Liver (tissue), 9 donors: ENCODE measurements around the gene FADS3. TPM values are rescaled to one million over a fixed set of nuclear protein-coding genes. Genes with fewer than 3 reads are reported as not detected.

Experiments
- DNase-seq: peaks from one replicate; pipeline ENCODE4 v3.0.0-alpha.2; 2017; ENCODE audit warnings: low spot score
- H3K27ac ChIP-seq, 2 donors: one replicate each; pipeline ENCODE4 v1.7.0; 2013; ENCODE audit warnings: inconsistent platforms in 2 of 2, low read length in 2 of 2, control low read depth in 1 of 2, low read depth in 1 of 2, mild to moderate bottlenecking in 1 of 2
- H3K27me3 ChIP-seq, 4 donors: one replicate each; pipeline versions ENCODE4 v1.6.1 to v1.7.0; 2013; ENCODE audit warnings: low read length in 3 of 4, inconsistent platforms in 1 of 4, mild to moderate bottlenecking in 1 of 4, moderate library complexity in 1 of 4; ENCODE audit not compliant: control insufficient read depth in 4 of 4, insufficient read depth in 4 of 4
- H3K36me3 ChIP-seq, 4 donors: one replicate each; pipeline versions ENCODE4 v1.6.1 to v1.7.0; 2013; ENCODE audit warnings: low read length in 3 of 4, mild to moderate bottlenecking in 3 of 4, low read depth in 1 of 4, moderate library complexity in 1 of 4; ENCODE audit not compliant: control insufficient read depth in 4 of 4, insufficient read depth in 3 of 4
- H3K4me1 ChIP-seq, 4 donors: one replicate each; pipeline versions ENCODE4 v1.6.1 to v1.7.0; 2013; ENCODE audit warnings: low read length in 3 of 4, mild to moderate bottlenecking in 3 of 4, moderate library complexity in 1 of 4; ENCODE audit not compliant: control insufficient read depth in 4 of 4, insufficient read depth in 4 of 4
- H3K4me3 ChIP-seq, 3 donors: one replicate each; pipeline versions ENCODE4 v1.6.1 to v1.7.0; 2013; ENCODE audit warnings: low read length in 3 of 3, control low read depth in 1 of 3, low read depth in 1 of 3, mild to moderate bottlenecking in 1 of 3
- H3K9ac ChIP-seq, 2 donors: one replicate each; pipeline ENCODE4 v1.7.0; 2013; ENCODE audit warnings: low read length in 2 of 2, mild to moderate bottlenecking in 2 of 2, moderate library complexity in 2 of 2, control low read depth in 1 of 2, low read depth in 1 of 2
- H3K9me3 ChIP-seq, 4 donors: one replicate each; pipeline versions ENCODE4 v1.6.1 to v1.7.0; 2013; ENCODE audit warnings: low read length in 3 of 4; ENCODE audit not compliant: control insufficient read depth in 4 of 4
- EGR1 ChIP-seq, 2 donors: IDR thresholded peaks; 2 replicates each; pipeline ENCODE4 v1.6.1; 2016 to 2018; ENCODE audit warnings: antibody characterized with exemption in 2 of 2, low read depth in 2 of 2
- FOXA1 ChIP-seq: IDR thresholded peaks from 2 replicates; pipeline ENCODE4 v1.6.1; 2016; ENCODE audit warnings: antibody characterized with exemption
- FOXA2 ChIP-seq: IDR thresholded peaks from 2 replicates; pipeline ENCODE4 v1.6.1; 2016; ENCODE audit warnings: antibody characterized with exemption
- GABPA ChIP-seq, 2 donors: IDR thresholded peaks in 1 of 2; conservative IDR thresholded peaks in 1 of 2; 2 replicates each; pipeline ENCODE4 v1.6.1; 2016; ENCODE audit warnings: antibody characterized with exemption in 2 of 2, mild to moderate bottlenecking in 1 of 2, moderate library complexity in 1 of 2
- HNF4A ChIP-seq, 2 donors: conservative IDR thresholded peaks; 2 replicates each; pipeline ENCODE4 v1.6.1; 2016; ENCODE audit warnings: antibody characterized with exemption in 2 of 2, mild to moderate bottlenecking in 2 of 2
- JUND ChIP-seq, 2 donors: IDR thresholded peaks; 2 replicates each; pipeline ENCODE4 v1.6.1; 2016; ENCODE audit warnings: antibody characterized with exemption in 2 of 2
- NR2F2 ChIP-seq: IDR thresholded peaks from 2 replicates; pipeline ENCODE4 v1.6.1; 2016; ENCODE audit warnings: antibody characterized with exemption
- RAD21 ChIP-seq, 2 donors: IDR thresholded peaks; 2 replicates each; pipeline ENCODE4 v1.6.1; 2016; ENCODE audit warnings: antibody characterized with exemption in 2 of 2, mild to moderate bottlenecking in 2 of 2
- RXRA ChIP-seq, 2 donors: IDR thresholded peaks; 2 replicates each; pipeline ENCODE4 v1.6.1; 2017 to 2018; ENCODE audit warnings: antibody characterized with exemption in 2 of 2, mild to moderate bottlenecking in 1 of 2
- SP1 ChIP-seq: IDR thresholded peaks from 2 replicates; pipeline ENCODE4 v1.6.1; 2018; ENCODE audit warnings: antibody characterized with exemption, mild to moderate bottlenecking
- YY1 ChIP-seq: IDR thresholded peaks from 2 replicates; pipeline ENCODE4 v1.6.1; 2016; ENCODE audit warnings: antibody characterized with exemption, mild to moderate bottlenecking
- WGBS: extraction: QIAGEN DNeasy Blood & Tissue Kit; methylation state at CpG from one replicate; pipeline ENCODE4 v1.1.7; 2013; 5-methylcytosine and 5-hydroxymethylcytosine counted together
- polyA plus RNA-seq, 2 donors: library from polyadenylated mRNA; stranded (reverse) in 1 of 2; unstranded in 1 of 2; fragments of 200-250 nt in 1 of 2; fragments of >200 nt in 1 of 2; fragmentation: Nextera tagmentation in 1 of 2; extraction: Ambion mirVana in 1 of 2; gene quantifications; one replicate each; pipeline versions ENCODE4 v1.2.1 to v1.2.3, GENCODE V29; 2013 to 2015
- total RNA-seq, 2 donors: library from RNA; depleted of rRNA; stranded (reverse); fragments of >200 nt; gene quantifications; one replicate each; pipeline ENCODE4 v1.2.3, GENCODE V29; 2014
- TF ChIP-seq, protein P1 (sequence below): fragments of 150-350 bp; IDR thresholded peaks from 2 replicates; pipeline ENCODE4 v1.5.1; 2017; ENCODE audit warnings: improper control_type of control experiment, low read depth, low read length; ENCODE audit not compliant: missing input control
- TF ChIP-seq, protein P2 (sequence below): IDR thresholded peaks from 2 replicates; pipeline ENCODE4 v1.6.1; 2016; ENCODE audit warnings: antibody characterized with exemption
- TF ChIP-seq, protein P3 (sequence below): IDR thresholded peaks from 2 replicates; pipeline ENCODE4 v1.6.1; 2016; ENCODE audit warnings: antibody characterized with exemption, mild to moderate bottlenecking
- donor health status: healthy.
- donor health status: healthy.
- donor health status: healthy.
- donor health status: healthy.
- donor health status: healthy.

Gene FADS3
- total and polyA plus RNA-seq, 4 donors = 8.3 to 13.6 (median 10.3) TPM

DNA sequence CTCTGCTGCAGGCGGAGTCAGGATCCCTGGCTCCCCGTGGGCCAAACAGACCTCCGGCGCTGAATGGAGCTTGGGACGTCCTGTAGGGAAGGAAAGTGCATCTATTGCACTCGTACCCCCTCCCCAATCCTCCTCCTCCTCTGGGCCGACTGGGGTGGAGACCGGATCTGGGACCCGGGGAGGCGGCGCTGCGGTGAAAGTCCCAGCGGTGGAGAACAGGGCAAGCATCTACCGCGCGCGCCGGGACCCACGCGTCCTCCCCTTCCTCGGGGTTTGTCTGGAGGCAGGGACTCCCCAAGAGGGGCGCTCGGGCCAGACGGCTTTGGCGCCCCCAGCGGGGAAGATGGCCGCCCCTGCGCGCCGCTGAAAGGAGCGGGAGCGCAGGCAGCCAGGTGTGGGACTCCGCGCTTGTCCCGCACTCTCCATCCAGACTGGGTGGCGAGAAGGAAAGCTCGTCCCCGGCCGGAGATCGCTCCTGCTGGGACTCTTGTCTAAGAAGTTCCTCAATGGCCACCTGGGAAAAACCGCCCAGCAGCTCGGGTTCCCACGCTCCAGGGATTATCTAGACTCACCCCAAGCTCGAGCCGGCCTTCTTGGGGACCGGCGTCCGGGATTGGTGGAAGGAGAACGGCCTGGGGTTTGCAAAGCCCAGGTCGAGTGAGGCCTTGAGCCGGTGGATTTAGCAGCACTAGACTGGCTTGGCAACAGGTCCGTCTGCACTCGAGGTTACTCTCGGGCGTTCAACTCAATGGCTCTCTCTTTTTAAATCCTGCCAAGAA lies 62.5 kb downstream of the FADS3 start:
- H3K9me3 ChIP-seq = no peaks in the 10 kb centered on the region
- H3K9ac ChIP-seq = peak overlapping the region in 1 of 2 donors; percentile 48
- no peaks in the 10 kb centered on the region for H3K36me3 ChIP-seq
- H3K4me3 ChIP-seq = peak overlapping the region; percentile 67 to 75 (median 70)
- peak; percentile 82 to 97 for TF ChIP-seq RXRA (IDR thresholded peaks at IDR 0.05)
- peak; percentile 63 for TF ChIP-seq YY1
- no peak for TF ChIP-seq FOXA2
- H3K27ac ChIP-seq = peak overlapping the region; percentile 83 to 88
- peaks cover 10 to 59% (median 51%) of the 10 kb centered on the region in 4 donors for H3K4me1 ChIP-seq
- no peaks in the 10 kb centered on the region for H3K27me3 ChIP-seq
- WGBS = 2% methylated on average over 55 of the region's 55 CpGs
- DNase-seq = peak; percentile 62

DNA sequence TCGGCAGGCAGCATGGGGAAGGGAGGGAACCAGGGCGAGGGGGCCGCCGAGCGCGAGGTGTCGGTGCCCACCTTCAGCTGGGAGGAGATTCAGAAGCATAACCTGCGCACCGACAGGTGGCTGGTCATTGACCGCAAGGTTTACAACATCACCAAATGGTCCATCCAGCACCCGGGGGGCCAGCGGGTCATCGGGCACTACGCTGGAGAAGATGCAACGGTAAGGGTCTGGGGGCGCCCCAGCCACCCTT lies 63.0 kb downstream of the FADS3 start:
- Histone ChIP-seq H3K9me3 (no peaks in the 10 kb centered on the region), H3K36me3 (no peaks in the 10 kb centered on the region), H3K9ac (peak overlapping the region in 1 of 2 donors; percentile 42), H3K4me3 (peak overlapping the region; percentile 63 to 75 (median 70)), H3K27me3 (no peaks in the 10 kb centered on the region), H3K4me1 (peaks cover 10 to 59% (median 51%) of the 10 kb centered on the region in 4 donors), H3K27ac (peak overlapping the region; percentile 83 to 88)
- under 1% methylated on average over 16 of the region's 16 CpGs for WGBS
- no peak for TF ChIP-seq EGR1 (IDR thresholded peaks at IDR 0.05; ENCODE audit: low read depth in 2 of 2)
- no peak for TF ChIP-seq JUND (IDR thresholded peaks at IDR 0.05)
- TF ChIP-seq RXRA (IDR thresholded peaks at IDR 0.05) = peak in 1 of 2 donors; percentile 3
- DNase-seq = no peak

DNA sequence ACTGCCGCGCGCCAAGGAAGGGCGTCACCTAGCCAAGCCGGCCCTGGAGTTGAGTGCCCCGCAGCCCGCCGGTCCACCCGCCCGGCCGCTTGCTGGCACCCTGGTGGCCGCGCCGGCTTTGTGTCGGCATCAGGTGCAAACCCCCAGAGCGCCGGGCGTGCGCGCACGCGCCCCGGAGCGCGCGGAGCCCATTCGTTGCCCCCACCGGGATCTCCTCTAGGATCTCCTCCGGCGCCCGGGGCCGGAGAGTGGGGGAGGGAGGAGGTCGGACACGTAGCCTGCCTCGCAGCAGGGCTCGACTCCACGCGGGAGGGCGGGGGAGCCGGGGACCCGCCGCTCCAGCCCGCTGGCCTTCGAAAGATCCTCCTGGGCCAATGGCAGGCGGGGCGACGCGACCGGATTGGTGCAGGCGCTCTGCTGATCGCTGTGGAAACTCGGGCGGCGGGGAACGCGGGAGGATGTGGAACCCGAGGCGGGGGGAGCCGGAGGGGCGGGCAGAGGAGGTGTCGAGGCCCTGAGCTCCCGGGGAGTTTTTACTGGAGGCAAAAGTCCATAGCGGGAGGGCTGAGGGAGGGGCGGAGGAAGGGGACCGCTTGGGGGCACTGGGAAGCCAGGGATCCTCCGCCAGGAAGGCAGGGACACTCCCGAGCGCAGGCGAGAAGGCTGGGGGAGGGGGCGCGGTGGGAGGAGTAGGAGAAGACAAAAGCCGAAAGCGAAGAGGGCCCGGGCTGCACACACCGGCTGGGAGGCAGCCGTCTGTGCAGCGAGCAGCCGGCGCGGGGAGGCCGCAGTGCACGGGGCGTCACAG lies 63.6 kb downstream of the FADS3 start, which contains the start of gene FADS2:
Gene FADS2, plus strand, starts transcription at position 730 of the 808 bp plus-strand sequence. CDS start 91 bp downstream, outside the sequence.
- peak within 1 kb of the TSS; percentile 67 to 75 (median 70) for H3K4me3 ChIP-seq
- no peaks in the 10 kb centered on the region for H3K9me3 ChIP-seq
- WGBS = under 1% methylated on average over 83 of the region's 83 CpGs
- no peaks in the 10 kb centered on the region for H3K36me3 ChIP-seq
- peak within 1 kb of the TSS in 1 of 2 donors; percentile 48 for H3K9ac ChIP-seq
- TF ChIP-seq NR2F2 = no peak
- peak; percentile 39 for TF ChIP-seq SP1
- TF ChIP-seq, protein P1, sequence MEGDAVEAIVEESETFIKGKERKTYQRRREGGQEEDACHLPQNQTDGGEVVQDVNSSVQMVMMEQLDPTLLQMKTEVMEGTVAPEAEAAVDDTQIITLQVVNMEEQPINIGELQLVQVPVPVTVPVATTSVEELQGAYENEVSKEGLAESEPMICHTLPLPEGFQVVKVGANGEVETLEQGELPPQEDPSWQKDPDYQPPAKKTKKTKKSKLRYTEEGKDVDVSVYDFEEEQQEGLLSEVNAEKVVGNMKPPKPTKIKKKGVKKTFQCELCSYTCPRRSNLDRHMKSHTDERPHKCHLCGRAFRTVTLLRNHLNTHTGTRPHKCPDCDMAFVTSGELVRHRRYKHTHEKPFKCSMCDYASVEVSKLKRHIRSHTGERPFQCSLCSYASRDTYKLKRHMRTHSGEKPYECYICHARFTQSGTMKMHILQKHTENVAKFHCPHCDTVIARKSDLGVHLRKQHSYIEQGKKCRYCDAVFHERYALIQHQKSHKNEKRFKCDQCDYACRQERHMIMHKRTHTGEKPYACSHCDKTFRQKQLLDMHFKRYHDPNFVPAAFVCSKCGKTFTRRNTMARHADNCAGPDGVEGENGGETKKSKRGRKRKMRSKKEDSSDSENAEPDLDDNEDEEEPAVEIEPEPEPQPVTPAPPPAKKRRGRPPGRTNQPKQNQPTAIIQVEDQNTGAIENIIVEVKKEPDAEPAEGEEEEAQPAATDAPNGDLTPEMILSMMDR = no peak
- peak in 1 of 2 donors; percentile 18 for TF ChIP-seq RAD21 (IDR thresholded peaks at IDR 0.05)
- TF ChIP-seq RXRA (IDR thresholded peaks at IDR 0.05) = peak; percentile 4 to 51
- TF ChIP-seq FOXA1 = no peak
- peak in 1 of 2 donors; percentile 76 for TF ChIP-seq GABPA (IDR thresholded peaks at IDR 0.05 in 1 of 2, conservative IDR thresholded peaks at IDR 0.05 in 1 of 2)
- peak in 1 of 2 donors; percentile 72 for TF ChIP-seq HNF4A (conservative IDR thresholded peaks at IDR 0.05)
- TF ChIP-seq, protein P2, sequence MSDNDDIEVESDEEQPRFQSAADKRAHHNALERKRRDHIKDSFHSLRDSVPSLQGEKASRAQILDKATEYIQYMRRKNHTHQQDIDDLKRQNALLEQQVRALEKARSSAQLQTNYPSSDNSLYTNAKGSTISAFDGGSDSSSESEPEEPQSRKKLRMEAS = peak; percentile 29
- peak; percentile 64 for TF ChIP-seq YY1
- TF ChIP-seq, protein P3, sequence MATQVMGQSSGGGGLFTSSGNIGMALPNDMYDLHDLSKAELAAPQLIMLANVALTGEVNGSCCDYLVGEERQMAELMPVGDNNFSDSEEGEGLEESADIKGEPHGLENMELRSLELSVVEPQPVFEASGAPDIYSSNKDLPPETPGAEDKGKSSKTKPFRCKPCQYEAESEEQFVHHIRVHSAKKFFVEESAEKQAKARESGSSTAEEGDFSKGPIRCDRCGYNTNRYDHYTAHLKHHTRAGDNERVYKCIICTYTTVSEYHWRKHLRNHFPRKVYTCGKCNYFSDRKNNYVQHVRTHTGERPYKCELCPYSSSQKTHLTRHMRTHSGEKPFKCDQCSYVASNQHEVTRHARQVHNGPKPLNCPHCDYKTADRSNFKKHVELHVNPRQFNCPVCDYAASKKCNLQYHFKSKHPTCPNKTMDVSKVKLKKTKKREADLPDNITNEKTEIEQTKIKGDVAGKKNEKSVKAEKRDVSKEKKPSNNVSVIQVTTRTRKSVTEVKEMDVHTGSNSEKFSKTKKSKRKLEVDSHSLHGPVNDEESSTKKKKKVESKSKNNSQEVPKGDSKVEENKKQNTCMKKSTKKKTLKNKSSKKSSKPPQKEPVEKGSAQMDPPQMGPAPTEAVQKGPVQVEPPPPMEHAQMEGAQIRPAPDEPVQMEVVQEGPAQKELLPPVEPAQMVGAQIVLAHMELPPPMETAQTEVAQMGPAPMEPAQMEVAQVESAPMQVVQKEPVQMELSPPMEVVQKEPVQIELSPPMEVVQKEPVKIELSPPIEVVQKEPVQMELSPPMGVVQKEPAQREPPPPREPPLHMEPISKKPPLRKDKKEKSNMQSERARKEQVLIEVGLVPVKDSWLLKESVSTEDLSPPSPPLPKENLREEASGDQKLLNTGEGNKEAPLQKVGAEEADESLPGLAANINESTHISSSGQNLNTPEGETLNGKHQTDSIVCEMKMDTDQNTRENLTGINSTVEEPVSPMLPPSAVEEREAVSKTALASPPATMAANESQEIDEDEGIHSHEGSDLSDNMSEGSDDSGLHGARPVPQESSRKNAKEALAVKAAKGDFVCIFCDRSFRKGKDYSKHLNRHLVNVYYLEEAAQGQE = peak; percentile 53
- peaks cover 10 to 57% (median 49%) of the 10 kb centered on the region in 4 donors for H3K4me1 ChIP-seq
- no peaks in the 10 kb centered on the region for H3K27me3 ChIP-seq
- peak within 1 kb of the TSS; percentile 83 to 88 for H3K27ac ChIP-seq
- peak; percentile 89 for DNase-seq
